ENCODE results near the gene DDHD1.

The DDHD1 gene

GRCh38 chr14:53152887-53153701 is at the start of gene DDHD1:
Gene DDHD1 (minus strand): TSS chr14:53153323. CDS start chr14:53153098, 225 bp downstream.
- H3K79me2 ChIP-seq (ENCODE audit: insufficient read depth, low read length) = peaks cover 46% of the 10 kb centered on the region
- no peak for TF ChIP-seq CTCF (conservative IDR thresholded peaks at IDR 0.05; ENCODE audit: low read length)
- TF ChIP-seq EZH2phosphoT487 (IDR thresholded peaks at IDR 0.05; ENCODE audit: borderline replicate concordance) = no peak
- no peaks in the 10 kb centered on the region for H3K36me3 ChIP-seq (ENCODE audit: insufficient read depth, low read length)
- H3K27me3 ChIP-seq (ENCODE audit: insufficient read depth, low read length, poor library complexity, severe bottlenecking) = no peaks in the 10 kb centered on the region
- peak within 1 kb of the TSS; percentile 96 for H3K4me3 ChIP-seq (ENCODE audit: low read length, poor library complexity, severe bottlenecking)
- peaks cover 39% of the 10 kb centered on the region for H4K20me1 ChIP-seq (ENCODE audit: insufficient read depth, low read length, poor library complexity, severe bottlenecking)
- H3K4me1 ChIP-seq (ENCODE audit: insufficient read depth, low read length, poor library complexity, severe bottlenecking) = peaks cover 39% of the 10 kb centered on the region
- no peaks in the 10 kb centered on the region for H3K9me2 ChIP-seq (replicated peaks; ENCODE audit: low read depth, low read length)
- H3K4me2 ChIP-seq (ENCODE audit: low read depth, low read length, poor library complexity, severe bottlenecking) = peak within 1 kb of the TSS; percentile 83
- peak within 1 kb of the TSS; percentile 83 for H3K9ac ChIP-seq (ENCODE audit: low read depth, low read length, poor library complexity, severe bottlenecking)
- H2AFZ ChIP-seq (ENCODE audit: low read length) = peak within 1 kb of the TSS; percentile 100
- peaks cover 6% of the 10 kb centered on the region; the same call in 1 of the 2 replicates for H3F3A ChIP-seq (ENCODE audit: low read depth)
- H3K9me3 ChIP-seq (ENCODE audit: insufficient read depth, low read depth, low read length) = no peaks in the 10 kb centered on the region

GRCh38 chr14:53195949-53196348 is 42.8 kb upstream of the DDHD1 start:
- Histone ChIP-seq H3K79me2 (ENCODE audit: insufficient read depth, low read length) (no peaks in the 10 kb centered on the region), H3K27me3 (ENCODE audit: insufficient read depth, low read length, poor library complexity, severe bottlenecking) (no peaks in the 10 kb centered on the region), H3F3A (ENCODE audit: low read depth) (no peaks in the 10 kb centered on the region)

GRCh38 chr14:53193193-53193592 is 40.1 kb upstream of the DDHD1 start:
- TF ChIP-seq CTCF (conservative IDR thresholded peaks at IDR 0.05; ENCODE audit: low read length) = no peak
- no peak for TF ChIP-seq EZH2phosphoT487 (IDR thresholded peaks at IDR 0.05; ENCODE audit: borderline replicate concordance)
- peaks cover 5% of the 10 kb centered on the region for H3K4me1 ChIP-seq (ENCODE audit: insufficient read depth, low read length, poor library complexity, severe bottlenecking)
- no peaks in the 10 kb centered on the region for H3K9me2 ChIP-seq (replicated peaks; ENCODE audit: low read depth, low read length)
- no peak overlapping the region for H3K4me3 ChIP-seq (ENCODE audit: low read length, poor library complexity, severe bottlenecking)
- H3K9me3 ChIP-seq (ENCODE audit: insufficient read depth, low read depth, low read length) = no peaks in the 10 kb centered on the region
- no peaks in the 10 kb centered on the region for H3K79me2 ChIP-seq (ENCODE audit: insufficient read depth, low read length)
- no peak overlapping the region for H2AFZ ChIP-seq (ENCODE audit: low read length)
- H3K27me3 ChIP-seq (ENCODE audit: insufficient read depth, low read length, poor library complexity, severe bottlenecking) = no peaks in the 10 kb centered on the region
- H3K36me3 ChIP-seq (ENCODE audit: insufficient read depth, low read length) = no peaks in the 10 kb centered on the region
- no peaks in the 10 kb centered on the region for H4K20me1 ChIP-seq (ENCODE audit: insufficient read depth, low read length, poor library complexity, severe bottlenecking)
- no peaks in the 10 kb centered on the region for H3F3A ChIP-seq (ENCODE audit: low read depth)
- H3K4me2 ChIP-seq (ENCODE audit: low read depth, low read length, poor library complexity, severe bottlenecking) = no peak overlapping the region
- no peak overlapping the region for H3K9ac ChIP-seq (ENCODE audit: low read depth, low read length, poor library complexity, severe bottlenecking)

More at GRCh38 chr14:53195949-53196348, 42.8 kb upstream of the DDHD1 start:
- Histone ChIP-seq H3K9ac (ENCODE audit: low read depth, low read length, poor library complexity, severe bottlenecking) (no peak overlapping the region), H2AFZ (ENCODE audit: low read length) (no peak overlapping the region), H3K4me1 (ENCODE audit: insufficient read depth, low read length, poor library complexity, severe bottlenecking) (peaks cover 5% of the 10 kb centered on the region), H3K9me2 (replicated peaks; ENCODE audit: low read depth, low read length) (no peaks in the 10 kb centered on the region), H4K20me1 (ENCODE audit: insufficient read depth, low read length, poor library complexity, severe bottlenecking) (no peaks in the 10 kb centered on the region), H3K4me2 (ENCODE audit: low read depth, low read length, poor library complexity, severe bottlenecking) (no peak overlapping the region), H3K4me3 (ENCODE audit: low read length, poor library complexity, severe bottlenecking) (no peak overlapping the region), H3K36me3 (ENCODE audit: insufficient read depth, low read length) (no peaks in the 10 kb centered on the region), H3K9me3 (ENCODE audit: insufficient read depth, low read depth, low read length) (no peaks in the 10 kb centered on the region)
- no peak for TF ChIP-seq EZH2phosphoT487 (IDR thresholded peaks at IDR 0.05; ENCODE audit: borderline replicate concordance)
- 0 out of 2 replicates have a peak, but pooled peaks have one; percentile 14 for TF ChIP-seq CTCF (conservative IDR thresholded peaks at IDR 0.05; ENCODE audit: low read length)
